B cell (primary cell): ENCODE data around the gene FIG4. TPM values are rescaled to one million over a fixed set of nuclear protein-coding genes. Genes with fewer than 3 reads are reported as not detected.

ENCODE experiments used
- ATAC-seq: fragments of 200-7000 bp; cut with Tn5 transposase; one replicate; pipeline ENCODE4 v1.10.0; 2021; ENCODE audit warnings: low read depth, mild to moderate bottlenecking, moderate number of reproducible peaks, moderate library complexity
- CTCF ChIA-PET: fragments of 350-600 bp; sonication (Branson Sonifier 250); formaldehyde crosslinking; loops from one replicate; lab custom pipeline; 2021; ENCODE audit warnings: antibody characterized with exemption, inconsistent platforms; lab: Charles Lee
- POLR2A ChIA-PET: fragments of 350-600 bp; sonication (Branson Sonifier 250); formaldehyde crosslinking; loops from one replicate; lab custom pipeline; 2021; ENCODE audit warnings: antibody characterized with exemption; lab: Charles Lee
- DNase-seq: peaks from one replicate; pipeline ENCODE4 v3.0.0; 2013
- H2AFZ ChIP-seq: 2 replicates; pipeline ENCODE4 v1.6.1; 2012; ENCODE audit warnings: mild to moderate bottlenecking, low read depth, low read length; ENCODE audit not compliant: insufficient read depth, poor library complexity, severe bottlenecking
- H3K27ac ChIP-seq, 2 donors: 1 replicate in 1 of 2; 2 replicates in 1 of 2; pipeline ENCODE4 v1.5.1; 2012 to 2013; ENCODE audit warnings: low read length in 2 of 2, mild to moderate bottlenecking in 2 of 2, moderate library complexity in 1 of 2
- H3K27me3 ChIP-seq, 4 experiments: fragments of 200-600 bp in 1 of 4; sonication (generic) in 1 of 4; replicated peaks in 1 of 4; 1 replicate in 2 of 4; 2 replicates in 2 of 4; pipeline versions ENCODE4 v1.6.1 to v1.7.0; 2013 to 2016; ENCODE audit warnings: low read length in 3 of 4, mild to moderate bottlenecking in 2 of 4, mixed read lengths in 1 of 4, moderate library complexity in 1 of 4; ENCODE audit not compliant: insufficient read depth in 4 of 4, control insufficient read depth in 3 of 4; ENCODE audit errors: control extremely low read depth in 1 of 4
- H3K36me3 ChIP-seq, 2 experiments: replicated peaks in 1 of 2; 1 replicate in 1 of 2; 2 replicates in 1 of 2; pipeline versions ENCODE4 v1.6.1 to v1.7.1; 2013; ENCODE audit warnings: low read length in 1 of 2; ENCODE audit not compliant: insufficient read depth in 2 of 2, control insufficient read depth in 1 of 2; ENCODE audit errors: control extremely low read depth in 1 of 2, extremely low read depth in 1 of 2
- H3K4me1 ChIP-seq, 2 donors: fragments of 200-600 bp in 1 of 2; sonication (generic) in 1 of 2; 1 replicate in 1 of 2; 2 replicates in 1 of 2; pipeline versions ENCODE4 v1.5.1 to v1.6.1; 2013 to 2017; ENCODE audit warnings: low read length in 2 of 2; ENCODE audit not compliant: control insufficient read depth in 2 of 2, insufficient read depth in 2 of 2
- H3K4me2 ChIP-seq: replicated peaks from 2 replicates; pipeline ENCODE3; 2012; ENCODE audit warnings: mild to moderate bottlenecking, low read depth, low read length; ENCODE audit not compliant: poor library complexity, severe bottlenecking
- H3K4me3 ChIP-seq, 5 experiments: fragments of 200-600 bp in 1 of 5; sonication (generic) in 1 of 5; 1 replicate in 3 of 5; 2 replicates in 2 of 5; pipeline versions ENCODE4 v1.5.1 to v1.7.0; 2011 to 2016; ENCODE audit warnings: low read length in 4 of 5, mild to moderate bottlenecking in 4 of 5, low read depth in 2 of 5, control low read depth in 1 of 5, moderate library complexity in 1 of 5; ENCODE audit not compliant: insufficient read depth in 1 of 5; ENCODE audit errors: control extremely low read depth in 1 of 5, extremely low read depth in 1 of 5
- H3K79me2 ChIP-seq: fragments of 200-600 bp; sonication (generic); one replicate; pipeline ENCODE4 v1.6.0; 2016; ENCODE audit warnings: low read length; ENCODE audit not compliant: control insufficient read depth, insufficient read depth
- H3K9ac ChIP-seq: fragments of 200-600 bp; sonication (generic); 2 replicates; pipeline ENCODE4 v1.6.1; 2017; ENCODE audit warnings: mild to moderate bottlenecking, low read length, moderate library complexity
- H3K9me3 ChIP-seq, 3 donors: one replicate each; pipeline versions ENCODE4 v1.6.1 to v1.7.1; 2013; ENCODE audit warnings: low read length in 2 of 3; ENCODE audit not compliant: control insufficient read depth in 2 of 3, insufficient read depth in 1 of 3; ENCODE audit errors: control extremely low read depth in 1 of 3
- H4K20me1 ChIP-seq: 2 replicates; pipeline ENCODE4 v1.6.0; 2012; ENCODE audit warnings: mild to moderate bottlenecking, low read length; ENCODE audit not compliant: insufficient read depth, control insufficient read depth, poor library complexity, severe bottlenecking
- H3K27ac Mint-ChIP-seq: one replicate; pipeline ENCODE4 v1.8.0; 2021; ENCODE audit warnings: mixed read lengths
- H3K27me3 Mint-ChIP-seq: one replicate; pipeline ENCODE4 v1.8.0; 2021; ENCODE audit warnings: mixed read lengths
- H3K4me1 Mint-ChIP-seq: one replicate; pipeline ENCODE4 v1.8.0; 2021; ENCODE audit warnings: mixed read lengths
- H3K4me3 Mint-ChIP-seq: one replicate; pipeline ENCODE4 v1.8.0; 2021; ENCODE audit warnings: mixed read lengths
- H3K9me3 Mint-ChIP-seq: one replicate; pipeline ENCODE4 v1.8.0; 2022; ENCODE audit warnings: mixed read lengths; ENCODE audit not compliant: insufficient read depth
- EZH2 ChIP-seq: IDR thresholded peaks from 2 replicates; pipeline ENCODE4 v1.6.1; 2012; ENCODE audit warnings: borderline replicate concordance, low read depth, mild to moderate bottlenecking, moderate library complexity, low read length; ENCODE audit not compliant: insufficient read depth, poor library complexity, severe bottlenecking
- WGBS: methylation state at CpG from one replicate; pipeline ENCODE4 v1.1.5; 2013; ENCODE audit warnings: missing lambda C conversion rate; ENCODE audit not compliant: insufficient coverage; 5-methylcytosine and 5-hydroxymethylcytosine counted together
- intact Hi-C: fragments of 100-400 bp; cut with micrococcal nuclease; formaldehyde crosslinking; loops from one replicate; pipeline ENCODE4 v1.10.0; 2022
- polyA plus RNA-seq: library from polyadenylated mRNA; depleted of rRNA; stranded (reverse); fragments of >200 nt; gene quantifications from 2 replicates; pipeline ENCODE4 v1.2.3, GENCODE V29; 2012
- total RNA-seq, 2 donors: library from RNA; stranded (reverse); fragments of 120-200 nt in 1 of 2; gene quantifications; 1 replicate in 1 of 2; 2 replicates in 1 of 2; pipeline versions ENCODE4 v1.2.3 to v1.2.4, GENCODE V29; 2013 to 2022
- TF ChIP-seq, protein P1 (sequence below): fragments of 200-600 bp; IDR thresholded peaks from one replicate; pipeline ENCODE4 v1.8.0; 2022; ENCODE audit warnings: antibody characterized with exemption, mild to moderate bottlenecking

FIG4 gene
- total and polyA plus RNA-seq, 2 donors (not counting 1 experiment from before 2014, with no cell fraction given) = 28.2 to 31.5 TPM

DNA sequence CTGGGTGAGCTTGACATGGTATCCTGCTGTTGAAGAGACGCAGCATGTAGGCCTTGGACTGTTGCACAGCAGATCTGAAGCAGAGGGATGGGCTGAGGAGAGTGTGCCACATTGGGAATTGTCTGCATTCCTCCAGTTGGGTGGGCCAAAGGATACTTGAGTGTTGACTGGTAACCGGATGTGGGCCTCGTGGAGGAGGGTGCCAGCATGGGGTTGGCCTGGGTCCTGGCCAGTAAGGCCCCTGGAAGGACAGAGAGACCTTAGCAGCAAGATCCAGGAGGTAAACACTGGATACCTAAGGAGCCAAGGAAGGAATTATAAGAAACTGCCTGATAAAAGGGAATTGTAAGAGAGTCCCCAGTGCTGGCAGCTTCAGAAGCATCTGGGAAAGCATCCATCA is 76.9 kb downstream of the FIG4 start:
- H3K4me3 Mint-ChIP-seq = no peak overlapping the region
- H3K27me3 ChIP-seq = no peaks in the 10 kb centered on the region
- peaks cover 38 to 43% of the 10 kb centered on the region in 2 donors for H3K4me1 ChIP-seq
- no peak overlapping the region for H3K27ac ChIP-seq
- H3K9me3 ChIP-seq = peaks cover 0 to 21% (median 0%) of the 10 kb centered on the region in 3 donors
- DNase-seq (no peak), ATAC-seq (no peak)
- H2AFZ ChIP-seq = no peak overlapping the region
- no peaks in the 10 kb centered on the region for H3K79me2 ChIP-seq
- WGBS = 100% methylated on average over 2 of the region's 3 CpGs
- no peak overlapping the region for H3K9ac ChIP-seq
- H3K27ac Mint-ChIP-seq = peak overlapping the region; percentile 59
- intact Hi-C loops = no loop called here
- POLR2A ChIA-PET = no interaction called here
- CTCF ChIA-PET = no interaction called here
- peaks cover 42% of the 10 kb centered on the region for H3K4me1 Mint-ChIP-seq
- H3K4me3 ChIP-seq = no peak overlapping the region
- H4K20me1 ChIP-seq = no peaks in the 10 kb centered on the region
- peaks cover 0 to 19% of the 10 kb centered on the region in 2 experiments for H3K36me3 ChIP-seq
- TF ChIP-seq, protein P1, sequence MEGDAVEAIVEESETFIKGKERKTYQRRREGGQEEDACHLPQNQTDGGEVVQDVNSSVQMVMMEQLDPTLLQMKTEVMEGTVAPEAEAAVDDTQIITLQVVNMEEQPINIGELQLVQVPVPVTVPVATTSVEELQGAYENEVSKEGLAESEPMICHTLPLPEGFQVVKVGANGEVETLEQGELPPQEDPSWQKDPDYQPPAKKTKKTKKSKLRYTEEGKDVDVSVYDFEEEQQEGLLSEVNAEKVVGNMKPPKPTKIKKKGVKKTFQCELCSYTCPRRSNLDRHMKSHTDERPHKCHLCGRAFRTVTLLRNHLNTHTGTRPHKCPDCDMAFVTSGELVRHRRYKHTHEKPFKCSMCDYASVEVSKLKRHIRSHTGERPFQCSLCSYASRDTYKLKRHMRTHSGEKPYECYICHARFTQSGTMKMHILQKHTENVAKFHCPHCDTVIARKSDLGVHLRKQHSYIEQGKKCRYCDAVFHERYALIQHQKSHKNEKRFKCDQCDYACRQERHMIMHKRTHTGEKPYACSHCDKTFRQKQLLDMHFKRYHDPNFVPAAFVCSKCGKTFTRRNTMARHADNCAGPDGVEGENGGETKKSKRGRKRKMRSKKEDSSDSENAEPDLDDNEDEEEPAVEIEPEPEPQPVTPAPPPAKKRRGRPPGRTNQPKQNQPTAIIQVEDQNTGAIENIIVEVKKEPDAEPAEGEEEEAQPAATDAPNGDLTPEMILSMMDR = no peak
- no peak for TF ChIP-seq EZH2
- no peaks in the 10 kb centered on the region for H3K27me3 Mint-ChIP-seq
- H3K9me3 Mint-ChIP-seq = peaks cover 4% of the 10 kb centered on the region
- no peak overlapping the region for H3K4me2 ChIP-seq

GRCh38 chr6:109768485-109768884 is 77.4 kb downstream of the FIG4 start:
- H3K9me3 Mint-ChIP-seq = peaks cover 4% of the 10 kb centered on the region
- Histone ChIP-seq H3K27ac (peak overlapping the region in 1 of 2 donors; percentile 77), H3K36me3 (peaks cover 0 to 17% of the 10 kb centered on the region in 2 experiments), H3K4me2 (peak overlapping the region; percentile 56), H2AFZ (no peak overlapping the region), H3K9ac (peak overlapping the region; percentile 20), H4K20me1 (no peaks in the 10 kb centered on the region), H3K4me1 (peaks cover 38 to 43% of the 10 kb centered on the region in 2 donors), H3K27me3 (no peaks in the 10 kb centered on the region), H3K9me3 (peaks cover 0 to 21% (median 0%) of the 10 kb centered on the region in 3 donors), H3K4me3 (no peak overlapping the region), H3K79me2 (no peaks in the 10 kb centered on the region)
- H3K27ac Mint-ChIP-seq = no peak overlapping the region
- H3K27me3 Mint-ChIP-seq = no peaks in the 10 kb centered on the region
- H3K4me1 Mint-ChIP-seq = peaks cover 43% of the 10 kb centered on the region
- TF ChIP-seq, protein P1 = no peak
- TF ChIP-seq EZH2 = no peak
- no peak for DNase-seq
- CTCF ChIA-PET = no interaction called here
- intact Hi-C loops = no loop called here
- POLR2A ChIA-PET = no interaction called here
- ATAC-seq = no peak
- 94% methylated on average over 3 of the region's 5 CpGs for WGBS
- no peak overlapping the region for H3K4me3 Mint-ChIP-seq
